T-helper 22 cell (primary cell): Measurements from ENCODE around the gene CDK9.
A peak's percentile ranks its signal among the peaks of the same experiment; 100 is the strongest.
"Not testable (repeated sequence)": the region's sequence is repeated elsewhere in the genome, so short reads cannot be mapped to it uniquely, and the experiment has no call there.

Source experiments
- DNase-seq: peaks from one replicate; pipeline ENCODE4 v3.0.0-alpha.2; 2020; ENCODE audit warnings: low read depth

Gene CDK9

DNA sequence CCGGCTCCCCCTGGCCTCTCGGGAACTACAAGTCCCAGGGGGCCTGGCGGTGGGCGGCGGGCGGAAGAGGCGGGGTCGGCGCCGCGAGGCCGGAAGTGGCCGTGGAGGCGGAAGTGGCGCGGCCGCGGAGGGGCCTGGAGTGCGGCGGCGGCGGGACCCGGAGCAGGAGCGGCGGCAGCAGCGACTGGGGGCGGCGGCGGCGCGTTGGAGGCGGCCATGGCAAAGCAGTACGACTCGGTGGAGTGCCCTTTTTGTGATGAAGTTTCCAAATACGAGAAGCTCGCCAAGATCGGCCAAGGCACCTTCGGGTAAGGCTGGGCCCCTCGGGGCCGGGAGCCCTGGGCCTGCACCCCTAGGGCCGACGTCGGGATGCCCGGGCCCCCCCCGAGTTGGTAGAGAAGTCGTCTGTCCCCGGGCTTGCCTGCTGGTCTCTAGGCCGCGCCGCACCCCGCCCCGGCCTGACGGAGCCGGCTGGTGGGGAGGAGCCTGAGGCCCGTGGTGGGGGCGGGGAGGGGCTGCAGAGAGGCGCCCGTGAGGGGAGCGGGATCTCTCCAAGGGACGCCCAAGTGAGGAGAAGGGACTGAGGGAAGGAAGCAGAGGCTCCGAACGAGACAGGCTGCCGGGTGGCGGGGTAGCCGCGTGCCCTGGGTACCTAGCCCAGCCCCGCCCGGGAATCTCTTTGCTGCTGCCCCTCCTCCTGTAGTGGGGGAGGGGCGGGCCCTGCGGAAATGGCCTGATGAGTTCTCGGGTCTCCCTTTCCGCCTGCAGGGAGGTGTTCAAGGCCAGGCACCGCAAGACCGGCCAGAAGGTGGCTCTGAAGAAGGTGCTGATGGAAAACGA, at the start of gene CDK9:
TSS of gene CDK9 (plus strand) at position 102 of the 840 bp plus-strand sequence. CDS start at position 217, 115 bp downstream.
- peak; percentile 84 for DNase-seq

DNA sequence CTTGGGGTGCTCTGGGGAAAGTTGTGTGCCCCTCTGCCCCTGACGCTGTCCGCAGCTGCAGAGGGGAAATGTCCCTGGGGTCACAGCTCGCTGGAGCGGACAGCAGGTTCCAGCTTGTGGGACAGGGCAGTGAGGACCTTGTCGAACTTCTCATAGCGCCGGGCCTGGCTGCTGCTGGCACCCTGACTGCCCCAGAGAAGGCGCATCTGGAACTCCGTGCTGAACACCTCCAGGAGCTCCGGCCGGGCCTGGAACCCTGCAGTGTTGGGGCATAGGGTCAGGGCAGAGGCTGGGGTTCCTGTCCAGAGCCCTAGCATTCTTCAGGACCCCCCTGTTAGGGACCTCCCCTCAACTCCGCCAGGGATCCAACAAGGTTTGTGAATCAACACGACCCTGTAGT, 47.2 kb upstream of the CDK9 start:
- DNase-seq, result no peak

DNA sequence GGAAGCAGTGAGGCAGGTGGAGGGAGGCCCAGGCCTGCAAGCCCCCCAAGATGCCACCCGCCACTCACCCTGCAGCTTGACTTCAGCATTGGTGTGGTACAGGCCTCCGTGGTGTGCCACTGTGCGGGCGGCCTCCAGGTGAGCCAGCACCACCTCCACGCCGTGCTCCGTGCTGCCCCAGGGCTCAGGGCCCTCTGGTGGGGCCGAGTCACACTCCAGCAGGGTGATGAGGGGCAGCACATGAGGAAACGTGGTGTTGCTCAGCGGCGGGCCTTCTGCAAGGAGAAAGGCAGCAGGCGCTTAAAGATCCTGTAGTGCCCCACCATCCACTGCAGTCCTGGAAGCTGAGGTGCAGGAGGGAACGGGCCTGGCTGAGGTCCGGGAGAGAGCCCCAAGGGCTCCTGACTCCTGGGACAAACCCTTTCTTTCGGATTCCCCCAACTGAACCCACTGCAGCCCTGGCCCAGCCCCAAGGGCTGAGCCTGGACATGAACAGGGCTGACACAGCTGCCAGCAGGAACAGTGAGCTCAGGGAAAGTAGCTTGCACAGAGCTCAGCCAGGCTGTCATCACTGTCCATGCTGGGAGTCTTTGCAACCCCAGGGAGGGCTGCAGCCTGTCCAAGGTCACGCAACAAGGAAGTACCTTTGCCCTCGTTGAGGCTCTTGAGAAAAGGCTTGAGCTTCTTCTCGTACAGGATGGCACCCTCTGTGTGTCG, 46.1 kb upstream of the CDK9 start:
- no peak for DNase-seq

DNA sequence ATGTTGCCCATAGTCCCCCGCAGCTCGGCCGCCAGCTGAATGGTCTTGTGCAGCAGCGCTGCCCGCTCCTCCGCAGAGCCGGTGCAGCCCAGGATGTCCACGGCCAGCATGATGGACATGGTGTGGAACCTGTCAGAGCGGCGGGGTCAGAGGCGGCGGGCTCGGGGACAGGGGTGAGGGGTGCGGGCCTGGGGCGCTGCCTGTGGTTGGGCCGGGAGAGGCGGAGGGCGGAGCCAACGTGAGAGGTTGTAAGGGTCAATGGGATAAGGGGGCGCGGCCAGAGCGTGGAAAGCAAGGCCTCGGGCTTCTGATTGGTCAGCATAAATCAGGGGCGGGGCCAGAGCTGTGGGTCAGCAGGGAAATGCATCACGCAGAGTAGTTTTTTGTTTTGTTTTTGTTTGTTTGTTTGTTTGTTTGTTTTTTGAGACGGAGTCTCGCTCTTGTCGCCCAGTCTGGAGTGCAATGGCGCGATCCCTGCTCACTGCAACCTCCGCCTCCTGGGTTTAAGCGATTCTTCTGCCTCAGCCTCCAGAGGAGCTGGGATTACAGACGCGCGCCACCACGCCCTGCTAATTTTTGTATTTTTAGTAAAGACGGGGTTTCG, 43.9 kb upstream of the CDK9 start:
- DNase-seq, result no peak

DNA sequence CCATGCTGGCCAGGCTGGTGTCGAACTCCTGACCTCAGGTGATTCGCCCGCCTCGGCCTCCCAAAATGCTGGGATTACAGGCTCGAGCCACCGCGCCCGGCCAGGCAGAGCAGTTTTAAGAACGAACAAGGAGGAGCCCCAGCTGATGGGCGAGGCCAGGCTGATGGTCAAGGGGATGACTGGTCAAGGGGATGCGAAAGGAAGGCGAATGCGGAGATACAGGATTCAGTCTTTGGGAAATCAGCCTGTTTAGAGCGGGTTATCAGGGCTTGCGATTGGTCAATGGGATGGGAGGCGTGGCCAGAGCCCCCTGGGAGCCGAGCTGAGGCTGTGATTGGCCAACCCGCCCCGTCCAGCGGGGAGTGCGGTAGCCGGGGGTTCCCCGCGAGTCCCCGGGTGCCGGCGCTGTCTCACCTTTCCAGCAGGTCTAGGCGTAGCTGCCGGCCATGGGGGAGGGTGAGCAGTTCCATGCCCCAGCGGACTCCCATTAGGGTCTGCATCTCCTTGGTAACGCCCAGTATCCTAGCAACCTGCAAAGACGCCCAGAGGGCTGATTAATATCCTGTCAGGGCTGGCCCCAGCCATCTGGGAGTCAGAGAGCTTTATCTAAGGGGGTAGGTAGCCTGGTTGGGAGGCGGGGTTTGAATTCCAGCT, 43.3 kb upstream of the CDK9 start:
- no peak for DNase-seq

DNA sequence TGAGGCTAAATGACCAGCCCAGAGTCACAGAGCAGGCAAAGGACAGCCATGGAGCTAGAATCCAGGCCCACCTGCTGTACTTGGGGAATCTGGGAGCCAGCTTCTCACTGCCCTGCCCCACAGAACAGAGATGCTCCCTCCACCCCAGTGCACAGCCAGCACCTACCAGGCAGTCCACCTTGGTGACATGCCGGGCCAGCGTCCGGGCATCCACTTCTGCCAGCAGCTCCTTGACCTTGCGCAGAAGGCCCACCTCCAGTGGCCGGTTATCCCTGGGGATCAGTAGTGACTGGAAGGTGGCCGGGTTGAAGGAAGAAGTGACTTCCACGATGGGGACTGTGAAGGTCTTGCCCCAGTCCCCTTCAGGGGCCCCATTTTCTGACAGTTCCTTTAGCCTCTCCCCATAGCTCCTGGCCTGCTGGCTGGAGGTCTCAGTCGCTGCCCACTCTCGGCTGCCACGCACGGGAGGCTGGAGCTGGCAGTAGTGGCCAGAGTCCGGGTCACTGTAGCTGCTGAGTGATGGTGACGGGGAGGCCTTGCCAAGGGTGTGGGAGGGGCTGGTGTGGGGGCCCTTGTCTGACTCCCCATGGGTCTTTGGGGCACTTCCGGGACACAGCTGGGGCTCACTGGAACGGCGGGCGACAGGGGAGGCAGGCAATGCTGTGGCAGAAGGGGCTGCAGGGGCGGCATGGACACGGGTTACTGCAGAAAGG, 41.3 kb upstream of the CDK9 start:
- no peak for DNase-seq

DNA sequence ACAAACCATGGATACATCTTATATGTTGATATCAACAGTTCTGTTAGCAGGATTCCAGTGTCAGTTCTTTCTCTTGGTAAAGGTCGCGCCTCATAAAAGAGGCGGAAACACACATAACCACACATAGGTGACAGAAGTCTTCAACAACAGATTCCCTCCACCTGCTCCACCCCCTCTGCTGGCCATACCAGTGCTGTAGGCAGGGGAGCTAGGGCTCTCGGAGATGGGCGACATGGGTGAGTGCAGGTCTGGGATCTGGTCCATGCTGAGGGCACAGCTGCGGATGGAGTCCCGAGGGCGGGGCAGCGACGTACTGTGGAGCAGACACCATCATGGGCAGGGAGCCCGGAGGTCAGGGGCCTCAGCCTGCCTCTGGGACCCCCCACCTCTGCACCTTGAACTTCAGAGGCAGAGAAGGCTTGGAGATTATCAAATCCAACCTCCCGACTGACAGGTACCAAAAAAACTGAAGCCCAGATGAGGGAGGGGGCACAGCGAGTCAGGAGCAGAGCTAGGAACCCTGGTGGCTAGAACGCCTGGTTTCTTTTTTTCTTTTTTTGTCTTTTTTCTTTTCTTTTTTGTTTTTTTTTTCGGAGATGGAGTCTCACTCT, 38.8 kb upstream of the CDK9 start:
- no peak for DNase-seq

DNA sequence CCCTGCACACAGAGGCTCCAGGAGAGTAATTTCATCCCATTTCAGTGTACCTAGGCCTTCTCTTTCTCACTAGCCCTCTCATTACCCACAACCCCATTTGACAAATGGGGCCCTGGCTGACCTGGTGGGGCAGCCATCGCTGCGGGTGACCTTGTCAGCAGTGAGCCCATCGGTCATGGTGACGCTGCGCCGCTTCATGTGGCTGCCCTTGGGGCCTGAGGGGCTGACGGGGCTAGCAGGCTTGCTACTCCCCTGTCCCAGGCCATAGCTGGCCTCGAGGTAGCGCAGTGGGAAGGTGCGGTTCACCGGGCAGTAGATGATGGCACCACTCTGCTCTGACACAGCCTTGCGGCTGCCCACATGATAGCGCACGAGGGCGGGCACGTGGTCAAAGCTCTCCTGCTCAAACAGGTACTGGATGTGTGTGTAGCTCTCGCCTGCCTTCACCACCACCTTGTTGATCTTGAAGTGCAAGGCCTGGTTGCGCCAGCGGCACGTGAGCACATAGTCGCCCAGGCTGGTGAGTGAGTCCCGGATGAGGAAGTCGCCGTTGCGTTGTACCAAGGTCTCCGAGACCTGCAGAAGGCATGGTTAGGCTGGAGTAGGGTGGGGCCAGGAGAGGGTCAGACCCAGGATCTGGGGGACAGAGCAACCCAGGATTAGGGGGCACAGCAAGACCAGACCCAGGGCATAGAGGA, 36.6 kb upstream of the CDK9 start:
- no peak for DNase-seq

DNA sequence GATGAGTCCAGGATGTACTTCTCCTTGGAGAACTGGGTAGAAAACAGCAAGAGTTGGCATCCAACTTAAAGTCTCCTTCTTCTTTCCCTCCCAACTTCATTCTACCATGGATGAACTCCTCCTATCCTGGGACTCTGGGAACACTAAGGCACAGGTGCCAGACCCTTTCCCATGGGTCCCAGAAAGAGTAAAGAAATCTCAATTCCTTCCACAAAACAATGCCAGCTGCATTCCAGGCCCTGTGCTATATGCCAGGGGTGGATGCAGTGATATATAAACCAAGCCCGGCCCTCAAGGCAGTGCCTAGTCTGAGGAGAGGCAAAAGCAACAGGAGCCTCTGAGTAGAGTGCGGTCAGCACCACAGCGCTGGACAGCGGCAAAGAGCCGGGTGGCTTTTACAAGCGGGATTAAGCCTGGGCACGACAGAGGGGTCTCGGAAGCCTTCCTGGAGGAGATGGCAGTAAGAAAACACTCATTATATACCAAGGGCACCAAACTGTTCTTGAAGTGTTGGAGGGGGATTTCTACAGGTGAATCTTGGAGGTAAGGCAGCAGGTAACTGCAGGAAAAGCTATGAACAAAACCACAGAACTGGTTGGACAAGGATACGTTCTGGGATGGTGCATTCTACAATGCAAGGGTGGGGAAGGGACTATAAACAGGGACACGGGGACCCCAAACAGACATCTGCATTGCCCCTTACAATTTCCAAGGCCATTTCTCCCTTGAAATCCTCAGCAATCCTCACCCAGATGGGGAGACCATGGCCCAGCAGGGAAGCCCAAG, 34.4 kb upstream of the CDK9 start:
- DNase-seq, result no peak

DNA sequence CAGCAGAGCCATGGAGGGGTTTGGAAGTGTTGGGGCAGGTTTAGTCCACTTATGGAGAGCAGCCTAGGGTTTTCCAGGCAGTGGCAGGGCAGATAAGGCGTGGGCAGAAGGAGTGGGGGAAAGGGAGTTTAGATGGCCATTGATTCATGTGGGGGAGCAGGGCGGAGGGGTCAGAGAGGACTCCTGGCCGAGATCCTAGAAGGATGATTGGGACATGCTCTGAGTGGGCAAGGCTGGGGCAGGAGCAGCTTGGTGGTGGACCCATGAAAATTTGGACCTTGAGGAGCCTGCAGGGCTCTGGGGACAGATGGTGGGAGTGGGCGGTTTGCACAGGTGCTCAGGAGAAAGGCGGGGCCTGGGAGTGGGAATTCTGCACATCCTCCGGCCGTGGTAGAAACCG, 32.7 kb upstream of the CDK9 start:
- no peak for DNase-seq

DNA sequence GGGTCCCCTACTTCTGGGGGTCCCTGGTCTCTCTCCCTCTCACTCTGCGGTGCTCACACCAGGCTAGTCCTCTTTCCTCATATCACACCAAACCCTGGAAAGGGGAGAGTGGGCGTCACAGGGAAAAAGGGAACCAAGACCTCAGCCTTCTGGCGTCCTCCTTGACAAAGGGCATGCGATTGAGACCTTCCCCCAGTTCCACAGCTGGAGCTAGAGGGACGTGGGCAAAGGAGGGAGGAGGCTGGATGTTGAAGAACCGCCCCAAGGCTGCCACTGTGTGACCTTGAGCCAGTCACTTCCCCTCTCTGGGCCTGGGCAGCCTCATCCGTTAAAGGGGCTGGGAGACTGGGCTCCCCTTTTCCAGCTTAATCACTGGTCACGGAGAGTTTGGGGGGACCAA, 32.2 kb upstream of the CDK9 start:
- no peak for DNase-seq

DNA sequence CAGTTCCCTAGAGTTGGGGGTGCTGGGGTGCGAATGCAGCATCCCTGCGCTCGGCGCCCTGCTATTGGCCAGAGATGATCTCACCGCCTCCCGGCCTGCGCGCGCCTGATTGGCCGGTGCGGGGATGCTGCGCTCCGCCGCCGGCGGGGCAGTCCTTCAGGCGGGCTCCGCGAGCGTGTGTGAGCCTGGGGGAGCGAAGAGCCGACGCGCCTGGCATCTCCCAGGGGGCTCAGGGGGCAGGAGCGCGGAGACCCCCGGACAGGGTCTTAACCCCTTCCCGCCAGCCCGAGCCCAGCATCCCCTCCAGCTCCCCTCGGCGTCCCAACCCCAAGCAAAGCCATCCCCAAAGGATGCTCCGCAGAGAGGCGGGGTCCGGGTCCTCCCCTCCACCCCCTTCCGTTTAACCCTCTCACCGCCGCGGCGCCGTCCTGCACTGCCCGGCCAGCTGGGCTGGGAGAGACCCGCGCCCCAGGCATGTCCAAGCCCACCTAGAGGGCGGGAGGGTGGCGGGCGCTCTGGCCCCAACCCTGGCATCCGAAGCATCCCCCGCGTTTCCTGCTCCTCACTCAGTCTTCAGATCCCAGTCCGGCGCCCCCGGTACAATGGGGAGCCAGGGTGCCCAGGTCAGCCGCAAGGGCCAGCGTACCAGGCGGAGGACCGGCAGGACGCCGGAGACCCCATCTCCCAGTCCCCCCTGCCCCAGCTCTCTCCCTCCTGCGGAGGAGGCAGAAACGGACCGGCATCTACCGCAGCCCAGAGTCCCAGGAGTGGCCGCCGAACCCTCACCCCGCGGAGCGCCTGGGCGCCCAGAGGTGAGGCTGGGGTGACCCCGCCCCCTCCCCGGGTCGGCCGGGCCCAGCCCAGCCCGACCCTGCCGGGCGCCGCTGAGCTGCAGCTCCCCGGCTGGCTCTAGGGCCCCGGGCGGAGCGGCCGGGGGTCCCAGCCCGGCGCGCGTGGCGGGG, 31.5 kb upstream of the CDK9 start:
- no peak for DNase-seq

DNA sequence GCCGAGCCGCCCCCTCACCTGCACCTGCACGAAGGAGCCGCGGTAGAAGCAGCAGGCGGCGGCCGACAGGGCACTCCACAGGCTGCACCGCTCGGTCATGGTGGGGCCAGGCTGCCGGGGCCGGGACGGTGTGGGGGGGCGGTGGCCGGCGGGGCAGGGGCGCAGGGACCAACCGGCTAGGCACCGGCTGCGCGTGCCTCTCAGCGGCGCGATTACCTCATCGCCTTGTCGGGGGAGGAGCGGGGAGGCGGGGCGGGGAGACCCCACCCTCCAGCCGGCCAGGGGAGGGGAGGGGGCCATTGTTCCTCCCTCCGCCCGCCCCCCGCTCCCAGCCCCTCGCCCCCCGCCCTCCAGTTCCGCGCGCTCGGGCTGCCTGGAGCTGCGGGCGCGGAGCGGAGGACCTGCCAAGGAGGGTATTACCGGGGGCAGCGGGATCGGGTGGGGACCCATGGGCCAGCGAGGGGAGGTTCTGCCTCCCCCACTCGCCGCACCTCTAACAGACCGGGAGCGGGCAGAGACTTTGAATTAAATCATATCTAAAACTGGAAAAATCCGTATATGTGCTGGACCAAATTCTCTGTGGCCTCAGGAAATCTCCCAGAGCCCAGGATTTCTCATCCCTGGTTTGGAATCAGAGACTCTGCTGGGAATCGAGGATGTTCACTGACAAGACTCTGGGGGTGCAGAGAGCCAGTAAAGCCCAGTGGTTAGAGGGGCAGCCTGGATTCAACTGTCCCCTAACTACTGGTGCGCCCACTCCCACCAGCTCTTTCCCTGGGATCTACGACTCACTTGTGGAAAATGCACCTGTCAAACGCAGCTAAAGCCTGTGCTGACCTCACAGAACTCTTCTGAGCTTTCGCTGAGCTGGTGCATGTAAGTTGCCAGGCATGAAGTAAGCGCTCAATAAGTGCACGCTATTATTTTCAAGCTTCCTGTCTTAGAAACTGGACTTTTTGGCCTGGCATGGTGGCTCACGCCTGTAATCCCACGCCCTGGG, 30.5 kb upstream of the CDK9 start:
- no peak for DNase-seq

DNA sequence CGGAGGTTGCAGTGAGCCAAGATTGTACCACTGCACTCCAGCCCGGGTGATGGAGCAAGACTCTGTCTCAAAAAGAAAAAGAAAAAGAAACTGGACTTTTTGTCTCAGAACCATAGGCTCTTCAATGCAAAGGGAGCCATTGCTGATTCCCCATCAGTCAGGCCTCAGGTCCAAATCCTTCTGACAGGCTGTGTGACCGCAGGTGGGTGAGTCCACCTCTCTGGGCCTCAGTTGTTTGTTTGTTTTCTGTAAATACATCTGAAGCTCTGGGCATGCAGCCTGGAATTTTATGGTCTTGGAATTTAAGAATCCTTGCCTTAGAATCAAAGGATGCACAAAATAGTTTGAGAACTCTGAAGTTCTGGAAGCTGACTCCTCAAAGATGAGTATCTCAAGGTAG, 29.6 kb upstream of the CDK9 start:
- no peak for DNase-seq

DNA sequence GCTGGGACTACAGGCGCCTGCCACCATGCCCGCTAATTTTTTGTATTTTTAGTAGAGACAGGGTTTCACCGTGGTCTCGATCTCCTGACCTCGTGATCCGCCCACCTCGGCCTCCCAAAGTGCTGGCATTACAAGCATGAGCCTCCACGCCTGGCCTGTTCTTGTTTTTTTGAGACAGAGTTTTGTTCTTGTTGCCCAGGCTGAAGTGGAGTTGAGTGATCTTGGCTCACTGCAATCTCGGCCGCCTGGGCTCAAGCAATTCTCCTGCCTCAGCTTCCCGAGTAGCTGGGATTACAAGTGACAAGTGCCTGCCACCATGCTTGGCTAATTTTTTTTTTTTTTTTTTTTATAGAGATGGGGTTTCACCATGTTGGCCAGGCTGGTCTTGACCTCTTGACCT, 29.1 kb upstream of the CDK9 start:
- not testable (repeated sequence) for DNase-seq

DNA sequence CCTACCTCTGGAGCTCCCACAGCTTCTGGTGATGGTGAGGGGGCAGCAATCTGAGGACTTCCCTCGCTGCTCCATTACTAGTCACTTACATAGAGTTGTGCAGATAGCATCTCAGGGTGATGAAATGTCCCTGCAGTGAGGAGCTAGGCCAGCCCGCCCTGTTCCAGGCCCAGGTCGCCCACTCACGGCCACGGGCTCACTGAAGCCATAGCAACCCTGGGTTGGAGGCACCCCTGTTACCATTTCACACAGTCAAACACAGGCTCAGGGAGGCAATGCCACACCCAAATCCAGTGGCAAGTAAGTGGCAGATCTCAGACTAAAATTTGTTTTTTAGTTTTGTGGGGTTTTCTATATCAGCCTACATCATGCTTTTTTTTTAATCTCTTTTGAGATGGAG, 27.0 kb upstream of the CDK9 start:
- no peak for DNase-seq

DNA sequence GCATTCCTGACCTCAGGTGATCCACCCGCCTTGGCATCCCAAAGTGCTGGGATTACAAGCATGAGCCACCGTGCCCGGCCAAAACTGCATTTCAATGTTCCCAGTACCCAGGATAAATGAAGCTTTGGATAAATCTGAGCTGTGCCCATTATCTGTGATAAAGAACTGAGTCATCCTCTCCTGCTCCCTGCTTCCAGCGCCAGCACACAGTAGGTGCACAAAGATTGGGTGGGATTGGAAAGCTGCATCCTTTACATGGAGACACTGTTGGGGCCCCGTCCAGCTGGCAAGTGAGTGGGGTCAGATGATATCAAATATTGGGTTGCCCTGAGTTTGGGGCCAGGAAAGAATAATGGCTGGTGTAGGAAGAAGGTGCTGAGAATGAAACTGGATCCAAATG, 24.8 kb upstream of the CDK9 start:
- DNase-seq, result no peak
